ENCODE measurements around the gene PSMD12. TPM values are rescaled to one million over a fixed set of nuclear protein-coding genes. Genes with fewer than 3 reads are reported as not detected.
"Not testable (repeated sequence)": the region's sequence is repeated elsewhere in the genome, so short reads cannot be mapped to it uniquely, and the experiment has no call there.

Gene PSMD12
- total RNA-seq, 4 donors from 2014 or later, result 28.3 to 47.3 (median 37.3) TPM

DNA sequence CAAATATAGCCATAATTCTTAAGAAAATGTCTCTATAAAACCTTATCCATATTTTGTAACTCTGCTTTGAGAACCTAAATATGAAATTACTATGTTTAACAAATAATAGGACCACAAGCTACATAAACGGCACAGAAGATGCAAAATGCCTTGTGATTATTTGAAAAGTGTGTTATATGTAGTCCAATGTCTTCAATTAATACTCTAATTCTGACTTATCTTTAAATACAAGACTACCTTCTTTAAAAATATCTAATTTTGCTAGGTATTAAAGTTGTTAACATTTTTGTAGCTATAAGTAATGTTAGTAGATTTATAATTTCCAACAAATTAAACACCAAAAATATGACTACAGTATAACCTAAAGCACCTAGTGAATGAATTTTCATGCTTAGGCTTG lies 17.0 kb downstream of the PSMD12 start:
- Histone ChIP-seq H3K36me3 (peaks cover 0 to 100% of the 10 kb centered on the region in 2 donors), H3K4me1 (no peaks in the 10 kb centered on the region)

DNA sequence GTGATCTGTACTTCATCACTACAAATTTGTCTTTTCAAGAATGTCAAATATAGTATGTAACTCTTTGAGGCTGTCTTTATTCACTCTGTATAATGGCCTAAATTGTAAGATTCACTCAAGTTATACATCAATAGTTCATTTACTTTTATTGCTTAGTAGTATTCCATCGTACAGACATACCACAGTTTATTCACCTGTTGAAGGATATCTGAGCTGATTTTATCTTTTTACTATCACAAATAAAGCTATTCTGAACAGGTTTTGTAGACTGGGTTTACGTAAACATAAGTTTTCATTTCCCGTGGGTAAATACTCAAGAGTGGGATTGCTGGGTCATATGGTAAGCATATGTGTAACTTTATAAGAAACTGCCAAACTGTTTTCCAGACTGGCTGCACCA lies 18.6 kb downstream of the PSMD12 start:
- ATAC-seq, result no peak
- 98 to 100% methylated on average over 3 of the region's 3 CpGs for WGBS, 2 donors (ENCODE audit: low coverage in 1 of 2)
- H3K36me3 ChIP-seq, result peaks cover 0 to 100% of the 10 kb centered on the region in 2 donors

More for the DNA sequence above, 17.0 kb downstream of the PSMD12 start:
- Histone ChIP-seq H3K4me3 (no peak overlapping the region), H3K27ac (no peak overlapping the region), H3K9me3 (no peaks in the 10 kb centered on the region), H3K27me3 (no peaks in the 10 kb centered on the region)
- ATAC-seq, result no peak
- no peak for TF ChIP-seq EP300 (IDR thresholded peaks at IDR 0.05)
- no peak for TF ChIP-seq CTCF (IDR thresholded peaks at IDR 0.05)
- TF ChIP-seq POLR2AphosphoS5 (IDR thresholded peaks at IDR 0.05), result no peak
- no peak for TF ChIP-seq POLR2A (IDR thresholded peaks at IDR 0.05)
- WGBS, 2 donors (ENCODE audit: low coverage in 1 of 2), result 100% methylated on average over 1 of the region's 1 CpG

GRCh38 chr17:67343237-67343636 lies 23.1 kb downstream of the PSMD12 start:
- no peak for ATAC-seq
- H3K27ac ChIP-seq, result no peak overlapping the region
- H3K9me3 ChIP-seq, result no peaks in the 10 kb centered on the region
- 89 to 93% methylated on average over 3 to 5 of the region's 5 CpGs for WGBS, 2 donors (ENCODE audit: low coverage in 1 of 2)
- no peaks in the 10 kb centered on the region for H3K27me3 ChIP-seq
- H3K36me3 ChIP-seq, result peaks cover 7 to 85% of the 10 kb centered on the region in 2 donors
- no peak for TF ChIP-seq EP300 (IDR thresholded peaks at IDR 0.05)
- no peak overlapping the region for H3K4me3 ChIP-seq
- no peaks in the 10 kb centered on the region for H3K4me1 ChIP-seq

More for the DNA sequence above, 18.6 kb downstream of the PSMD12 start:
- no peak for TF ChIP-seq POLR2A (IDR thresholded peaks at IDR 0.05)
- TF ChIP-seq POLR2AphosphoS5 (IDR thresholded peaks at IDR 0.05), result no peak
- Histone ChIP-seq H3K27me3 (no peaks in the 10 kb centered on the region), H3K27ac (no peak overlapping the region), H3K4me3 (no peak overlapping the region), H3K4me1 (no peaks in the 10 kb centered on the region), H3K9me3 (no peaks in the 10 kb centered on the region)

- H3K27me3 ChIP-seq, H3K4me1 ChIP-seq, ATAC-seq, H3K27ac ChIP-seq, H3K9me3 ChIP-seq, H3K4me3 ChIP-seq: not testable (repeated sequence)
- 67 to 88% methylated on average over 1 to 7 of the region's 7 CpGs for WGBS, 2 donors (ENCODE audit: low coverage in 1 of 2)
- peaks cover 7 to 36% of the 10 kb centered on the region in 2 donors for H3K36me3 ChIP-seq
Observed at GRCh38 chr17:67338353-67338752, 28.0 kb downstream of the PSMD12 start.

DNA sequence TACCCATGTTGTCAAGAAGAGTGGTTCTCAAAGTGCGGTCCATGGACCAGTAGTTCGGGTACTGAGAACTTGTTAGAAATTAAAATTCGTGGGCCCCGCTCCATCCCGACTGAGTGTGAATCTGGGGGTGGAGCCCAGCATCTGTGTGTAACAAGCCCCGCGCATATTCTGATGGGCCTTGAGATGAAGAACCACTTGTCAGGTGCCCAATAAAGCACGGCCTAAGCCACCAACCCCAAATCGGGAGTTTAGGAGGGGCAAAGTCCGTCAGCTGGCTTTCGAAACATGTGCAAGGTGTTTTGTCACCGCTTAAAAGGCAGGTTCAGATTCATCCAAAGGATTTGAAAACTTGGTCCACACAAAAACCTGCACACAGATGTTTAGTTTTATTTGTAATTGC lies 29.5 kb downstream of the PSMD12 start:
- no peak for ATAC-seq
- H3K4me1 ChIP-seq, result no peaks in the 10 kb centered on the region
- 91 to 92% methylated on average over 5 to 7 of the region's 12 CpGs for WGBS, 2 donors (ENCODE audit: low coverage in 1 of 2)
- no peak overlapping the region for H3K4me3 ChIP-seq
- H3K36me3 ChIP-seq, result peaks cover 3 to 21% of the 10 kb centered on the region in 2 donors
- TF ChIP-seq CTCF (IDR thresholded peaks at IDR 0.05), result no peak
- TF ChIP-seq EP300 (IDR thresholded peaks at IDR 0.05), result no peak
- TF ChIP-seq POLR2AphosphoS5 (IDR thresholded peaks at IDR 0.05), result no peak
- TF ChIP-seq POLR2A (IDR thresholded peaks at IDR 0.05), result no peak
- no peak overlapping the region for H3K27ac ChIP-seq
- no peaks in the 10 kb centered on the region for H3K27me3 ChIP-seq
- no peaks in the 10 kb centered on the region for H3K9me3 ChIP-seq

GRCh38 chr17:67335245-67335835 lies 31.0 kb downstream of the PSMD12 start:
- H3K27ac ChIP-seq, result no peak overlapping the region
- WGBS, 2 donors (ENCODE audit: low coverage in 1 of 2), result 45% methylated on average over 3 of the region's 5 CpGs; no CpG with 5 or more reads in 1 of the 2 donors
- H3K27me3 ChIP-seq, result no peaks in the 10 kb centered on the region
- no peaks in the 10 kb centered on the region for H3K9me3 ChIP-seq
- no peaks in the 10 kb centered on the region for H3K4me1 ChIP-seq
- H3K4me3 ChIP-seq, result no peak overlapping the region
- ATAC-seq, result no peak
- TF ChIP-seq EP300 (IDR thresholded peaks at IDR 0.05) (no peak), POLR2AphosphoS5 (IDR thresholded peaks at IDR 0.05) (no peak), POLR2A (IDR thresholded peaks at IDR 0.05) (no peak), CTCF (IDR thresholded peaks at IDR 0.05) (no peak)
- H3K36me3 ChIP-seq, result peaks cover 0 to 6% of the 10 kb centered on the region in 2 donors

DNA sequence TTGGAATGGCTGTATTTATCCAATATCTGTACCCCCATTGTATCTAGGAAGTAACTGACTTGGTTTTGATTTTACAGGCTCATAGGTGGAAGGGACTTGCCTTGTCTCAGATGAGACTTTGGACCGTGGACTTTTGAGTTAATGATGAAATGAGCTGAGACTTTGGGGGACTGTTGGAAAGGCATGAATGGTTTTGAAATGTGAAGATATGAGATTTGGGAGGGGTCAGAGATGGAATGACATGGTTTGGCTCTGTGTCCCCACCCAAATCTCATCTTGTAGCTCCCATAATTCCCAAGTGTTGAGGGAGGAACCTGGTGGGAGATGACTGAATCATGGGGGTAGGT lies 34.2 kb downstream of the PSMD12 start:
- WGBS, 2 donors (ENCODE audit: low coverage in 1 of 2), result 88 to 100% methylated on average over 1 of the region's 1 CpG
- not testable (repeated sequence) for H3K9me3 ChIP-seq, H3K4me3 ChIP-seq, H3K36me3 ChIP-seq, H3K27me3 ChIP-seq, ATAC-seq, H3K4me1 ChIP-seq, H3K27ac ChIP-seq

- not testable (repeated sequence) for H3K27ac ChIP-seq, H3K4me3 ChIP-seq, ATAC-seq, H3K4me1 ChIP-seq, H3K36me3 ChIP-seq, H3K9me3 ChIP-seq, H3K27me3 ChIP-seq
- 89% methylated on average over 3 of the region's 8 CpGs; no CpG with 5 or more reads in 1 of the 2 donors for WGBS, 2 donors (ENCODE audit: low coverage in 1 of 2)
Observed at GRCh38 chr17:67331381-67332161, 34.8 kb downstream of the PSMD12 start.
